H9 (cell line): ENCODE results near the gene EML2. TPM values are rescaled to one million over a fixed set of nuclear protein-coding genes. Genes with fewer than 3 reads are reported as not detected.

Experiments
- DNase-seq: peaks from one replicate; pipeline ENCODE4 v3.0.0-alpha.2; 2017
- H2AFZ ChIP-seq: one replicate; pipeline ENCODE4 v1.6.1; 2013; ENCODE audit warnings: mild to moderate bottlenecking, low read length, control low read depth, moderate library complexity
- H2AK5ac ChIP-seq: 2 replicates; pipeline ENCODE4 v1.6.1; 2013; ENCODE audit warnings: low read length, control low read depth, mixed read lengths; ENCODE audit not compliant: insufficient read length
- H2BK120ac ChIP-seq: one replicate; pipeline ENCODE4 v1.6.1; 2013; ENCODE audit warnings: low read depth, mild to moderate bottlenecking, low read length, control low read depth, inconsistent platforms; ENCODE audit not compliant: poor library complexity, severe bottlenecking
- H2BK12ac ChIP-seq: 2 replicates; pipeline ENCODE4 v1.6.1; 2013; ENCODE audit warnings: low read length, control low read depth, mixed read lengths, low read depth; ENCODE audit not compliant: insufficient read length
- H2BK15ac ChIP-seq: 2 replicates; pipeline ENCODE4 v1.6.1; 2013; ENCODE audit warnings: low read depth, low read length, control low read depth
- H2BK20ac ChIP-seq: one replicate; pipeline ENCODE4 v1.6.1; 2013; ENCODE audit warnings: low read depth, mild to moderate bottlenecking, low read length, control low read depth, inconsistent platforms; ENCODE audit not compliant: poor library complexity, severe bottlenecking
- H2BK5ac ChIP-seq: 2 replicates; pipeline ENCODE4 v1.6.1; 2013; ENCODE audit warnings: low read length, control low read depth, mixed read lengths; ENCODE audit not compliant: insufficient read length
- H3K14ac ChIP-seq: 2 replicates; pipeline ENCODE4 v1.6.1; 2013; ENCODE audit warnings: low read length, control low read depth; ENCODE audit not compliant: insufficient read depth
- H3K18ac ChIP-seq: 2 replicates; pipeline ENCODE4 v1.6.1; 2013; ENCODE audit warnings: low read depth, mild to moderate bottlenecking, mixed read lengths, low read length, control low read depth; ENCODE audit not compliant: insufficient read length
- H3K23ac ChIP-seq: 2 replicates; pipeline ENCODE4 v1.6.1; 2013; ENCODE audit warnings: low read length, control low read depth, mixed read lengths, low read depth; ENCODE audit not compliant: insufficient read length
- H3K23me2 ChIP-seq: 2 replicates; pipeline ENCODE4 v1.6.1; 2013; ENCODE audit warnings: low read depth, mild to moderate bottlenecking, mixed read lengths, low read length, control low read depth; ENCODE audit not compliant: insufficient read length, poor library complexity, severe bottlenecking
- H3K27ac ChIP-seq: 2 replicates; pipeline ENCODE4 v1.5.1; 2013; ENCODE audit warnings: low read length, control low read depth, mixed read lengths, low read depth; ENCODE audit not compliant: insufficient read length
- H3K27me3 ChIP-seq: 2 replicates; pipeline ENCODE4 v1.6.1; 2013; ENCODE audit warnings: low read length, control low read depth, inconsistent platforms; ENCODE audit not compliant: insufficient read depth
- H3K4ac ChIP-seq: 2 replicates; pipeline ENCODE4 v1.6.1; 2013; ENCODE audit warnings: low read depth, mild to moderate bottlenecking, control low read depth, inconsistent platforms, low read length, moderate library complexity
- H3K4me1 ChIP-seq: 2 replicates; pipeline ENCODE4 v1.6.1; 2013; ENCODE audit warnings: low read length, control low read depth, inconsistent platforms; ENCODE audit not compliant: insufficient read depth
- H3K4me2 ChIP-seq: 2 replicates; pipeline ENCODE4 v1.6.1; 2013; ENCODE audit warnings: low read length, control low read depth, mixed read lengths; ENCODE audit not compliant: insufficient read length, insufficient read depth
- H3K56ac ChIP-seq: 2 replicates; pipeline ENCODE4 v1.6.1; 2013; ENCODE audit warnings: low read depth, mild to moderate bottlenecking, mixed read lengths, low read length, control low read depth; ENCODE audit not compliant: insufficient read length
- H3K79me1 ChIP-seq: 2 replicates; pipeline ENCODE4 v1.6.1; 2013; ENCODE audit warnings: low read depth, mild to moderate bottlenecking, moderate library complexity, low read length, control low read depth, inconsistent platforms; ENCODE audit not compliant: insufficient read depth, poor library complexity, severe bottlenecking
- H3K79me2 ChIP-seq: 2 replicates; pipeline ENCODE4 v1.6.1; 2013; ENCODE audit warnings: low read length, control low read depth, inconsistent platforms; ENCODE audit not compliant: insufficient read depth
- H3K9ac ChIP-seq: 2 replicates; pipeline ENCODE4 v1.6.1; 2013; ENCODE audit warnings: low read length, control low read depth, mixed read lengths; ENCODE audit not compliant: insufficient read length; ENCODE audit errors: extremely low read depth
- H3K9me3 ChIP-seq: one replicate; pipeline ENCODE4 v1.6.1; 2013; ENCODE audit warnings: low read depth, low read length, inconsistent platforms; ENCODE audit not compliant: control insufficient read depth
- H3T11ph ChIP-seq: one replicate; pipeline ENCODE4 v1.6.1; 2013; ENCODE audit warnings: mild to moderate bottlenecking, low read length, control low read depth, inconsistent platforms
- H4K20me1 ChIP-seq: one replicate; pipeline ENCODE4 v1.6.1; 2013; ENCODE audit not compliant: control insufficient read depth, insufficient read length, insufficient read depth
- H4K5ac ChIP-seq: 2 replicates; pipeline ENCODE4 v1.6.1; 2013; ENCODE audit warnings: low read depth, mild to moderate bottlenecking, mixed read lengths, low read length, control low read depth; ENCODE audit not compliant: insufficient read length
- H4K8ac ChIP-seq: replicated peaks from 2 replicates; pipeline ENCODE4 v1.6.1; 2013; ENCODE audit warnings: low read length, control low read depth, mixed read lengths, low read depth; ENCODE audit not compliant: insufficient read length
- H4K91ac ChIP-seq: 2 replicates; pipeline ENCODE4 v1.6.1; 2013; ENCODE audit warnings: low read depth, mild to moderate bottlenecking, moderate library complexity, mixed read lengths, low read length, control low read depth; ENCODE audit not compliant: insufficient read length
- H3K27ac Mint-ChIP-seq, 3 experiments: 2 replicates in 2 of 3; 3 replicates in 1 of 3; pipeline ENCODE4 v1.8.0; 2020 to 2021; ENCODE audit warnings: mixed read lengths in 3 of 3, mild to moderate bottlenecking in 1 of 3, moderate library complexity in 1 of 3
- H3K27me3 Mint-ChIP-seq: 2 replicates; pipeline ENCODE4 v1.8.0; 2021; ENCODE audit warnings: low read depth, mild to moderate bottlenecking, moderate library complexity, mixed read lengths
- H3K36me3 Mint-ChIP-seq, 3 experiments: 2 replicates in 2 of 3; 3 replicates in 1 of 3; pipeline ENCODE4 v1.8.0; 2020 to 2021; ENCODE audit warnings: low read depth in 3 of 3, mixed read lengths in 3 of 3; ENCODE audit not compliant: insufficient read depth in 1 of 3
- H3K4me1 Mint-ChIP-seq, 2 experiments: 2 replicates each; pipeline ENCODE4 v1.8.0; 2020; ENCODE audit warnings: mixed read lengths in 2 of 2
- H3K4me3 Mint-ChIP-seq, 2 experiments: 2 replicates in 1 of 2; 3 replicates in 1 of 2; pipeline ENCODE4 v1.8.0; 2020 to 2021; ENCODE audit warnings: mild to moderate bottlenecking in 2 of 2, mixed read lengths in 2 of 2, moderate library complexity in 1 of 2
- H3K9me3 Mint-ChIP-seq, 2 experiments: 2 replicates in 1 of 2; 3 replicates in 1 of 2; pipeline ENCODE4 v1.8.0; 2020; ENCODE audit warnings: mild to moderate bottlenecking in 2 of 2, mixed read lengths in 2 of 2, moderate library complexity in 1 of 2
- CTCF ChIP-seq: fragments of 200-600 bp; sonication (generic); conservative IDR thresholded peaks from 3 replicates; pipeline ENCODE4 v1.8.0; 2021; ENCODE audit warnings: antibody characterized with exemption, mild to moderate bottlenecking
- WGBS: extraction: QIAGEN DNeasy Blood & Tissue Kit; methylation state at CpG from one replicate; pipeline ENCODE4 v1.1.7; 2013; ENCODE audit warnings: missing lambda C conversion rate, low lambda C conversion rate, mixed read lengths; ENCODE audit not compliant: insufficient read length; ENCODE audit errors: extremely low coverage; 5-methylcytosine and 5-hydroxymethylcytosine counted together
- total RNA-seq: library from RNA; stranded (reverse); gene quantifications from 2 replicates; pipeline ENCODE4 v1.2.1, GENCODE V29; 2021

EML2 gene
- total RNA-seq, 1 experiment from 2014 or later, result 22.6 TPM

DNA sequence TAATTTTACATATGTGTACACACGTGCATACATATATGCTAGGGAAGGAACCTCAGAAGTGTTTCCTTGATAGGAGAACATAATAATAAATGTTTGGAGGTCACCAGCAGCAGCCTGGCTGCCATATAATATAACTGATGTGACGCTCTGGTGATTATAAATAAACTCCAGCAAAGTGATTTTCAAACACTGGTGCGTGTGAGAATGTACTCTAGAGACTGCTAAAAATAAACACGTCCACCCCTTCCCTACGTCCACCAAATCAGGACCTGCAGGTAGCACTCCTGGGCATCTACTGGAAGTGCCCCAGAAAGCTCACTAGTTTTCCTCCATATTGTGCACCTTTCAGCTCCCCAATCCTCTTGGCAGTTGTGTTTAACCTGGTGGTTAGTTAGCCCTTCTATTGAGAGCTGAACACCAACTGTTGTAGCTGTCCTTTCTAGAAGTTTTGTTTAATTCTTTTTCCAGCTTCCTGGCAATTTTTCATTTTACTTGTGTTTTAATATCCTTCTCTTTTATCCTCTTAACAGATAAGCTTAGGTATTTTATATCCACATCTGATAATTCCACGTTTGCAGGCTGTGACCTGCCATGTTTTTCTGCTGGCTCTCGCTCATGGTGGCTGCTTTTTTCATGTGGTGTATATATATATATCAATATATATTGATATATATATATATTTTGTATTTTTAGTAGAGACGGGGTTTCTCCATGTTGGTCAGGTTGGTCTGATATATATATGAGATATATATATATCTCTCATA lies 67.6 kb downstream of the EML2 start:
- Histone ChIP-seq H2AK5ac (no peak overlapping the region), H3K27ac (no peak overlapping the region), H3K23me2 (no peaks in the 10 kb centered on the region), H3K56ac (no peak overlapping the region), H2BK120ac (no peak overlapping the region), H3K9ac (no peak overlapping the region), H3K79me1 (no peaks in the 10 kb centered on the region), H3K27me3 (no peaks in the 10 kb centered on the region), H3K14ac (no peak overlapping the region), H2BK15ac (no peak overlapping the region), H2AFZ (no peak overlapping the region), H2BK12ac (no peak overlapping the region), H3K4me1 (no peaks in the 10 kb centered on the region; the same call in 1 of the 2 replicates), H4K91ac (no peak overlapping the region), H2BK5ac (no peak overlapping the region), H3K18ac (no peak overlapping the region), H3K23ac (no peak overlapping the region), H4K8ac (no peak overlapping the region), H4K5ac (no peak overlapping the region), H3K9me3 (no peaks in the 10 kb centered on the region), H2BK20ac (no peak overlapping the region), H3K79me2 (no peaks in the 10 kb centered on the region), H4K20me1 (peaks cover 2% of the 10 kb centered on the region), H3T11ph (no peak overlapping the region), H3K4me2 (no peak overlapping the region), H3K4ac (no peak overlapping the region)
- Mint-ChIP-seq H3K4me3 (no peak overlapping the region), H3K27me3 (peaks cover 1% of the 10 kb centered on the region; the same call in 1 of the 2 replicates), H3K9me3 (no peaks in the 10 kb centered on the region), H3K27ac (no peak overlapping the region), H3K36me3 (no peaks in the 10 kb centered on the region; a peak in 1 of 7 replicates), H3K4me1 (peaks cover 7 to 10% of the 10 kb centered on the region in 2 experiments)
- no peak for TF ChIP-seq CTCF
- no CpG with 5 or more reads among the region's 8 CpGs for WGBS
- DNase-seq, result no peak
